GM19035 (cell line): ENCODE results near the gene SLC29A1.
"Not testable (repeated sequence)": the region's sequence is repeated elsewhere in the genome, so short reads cannot be mapped to it uniquely, and the experiment has no call there.

Experiments used
- ATAC-seq: cut with Tn5 transposase; IDR thresholded peaks from one replicate; pipeline ENCODE4 v1.9.1; 2021; ENCODE audit not compliant: unreplicated experiment

Gene SLC29A1

GRCh38 chr6:44221291-44221960, 2.0 kb upstream of the SLC29A1 start:
- ATAC-seq, result peak; percentile 43

DNA sequence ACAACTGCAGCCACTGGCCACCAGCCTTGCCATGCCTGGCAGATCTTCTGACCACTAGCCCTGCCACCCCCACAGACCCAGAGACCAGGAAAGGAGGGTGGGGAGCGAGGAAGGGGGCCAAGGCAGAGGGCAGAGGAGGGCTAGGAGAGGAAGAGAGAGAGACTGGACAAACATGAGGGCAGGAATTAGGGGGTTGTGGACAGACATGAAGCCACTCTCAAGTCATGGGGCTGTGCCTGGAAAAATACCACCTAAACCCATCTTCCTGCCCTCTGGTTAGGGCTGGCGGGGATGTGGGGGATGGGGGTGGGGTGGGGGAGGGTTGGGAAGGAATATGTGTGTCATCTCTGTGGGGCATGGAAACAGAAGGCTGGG, 1.4 kb upstream of the SLC29A1 start:
- ATAC-seq, result no peak

- no peak for ATAC-seq
These were observed 693 bp upstream of the SLC29A1 start for GRCh38 chr6:44222486-44223318.

DNA sequence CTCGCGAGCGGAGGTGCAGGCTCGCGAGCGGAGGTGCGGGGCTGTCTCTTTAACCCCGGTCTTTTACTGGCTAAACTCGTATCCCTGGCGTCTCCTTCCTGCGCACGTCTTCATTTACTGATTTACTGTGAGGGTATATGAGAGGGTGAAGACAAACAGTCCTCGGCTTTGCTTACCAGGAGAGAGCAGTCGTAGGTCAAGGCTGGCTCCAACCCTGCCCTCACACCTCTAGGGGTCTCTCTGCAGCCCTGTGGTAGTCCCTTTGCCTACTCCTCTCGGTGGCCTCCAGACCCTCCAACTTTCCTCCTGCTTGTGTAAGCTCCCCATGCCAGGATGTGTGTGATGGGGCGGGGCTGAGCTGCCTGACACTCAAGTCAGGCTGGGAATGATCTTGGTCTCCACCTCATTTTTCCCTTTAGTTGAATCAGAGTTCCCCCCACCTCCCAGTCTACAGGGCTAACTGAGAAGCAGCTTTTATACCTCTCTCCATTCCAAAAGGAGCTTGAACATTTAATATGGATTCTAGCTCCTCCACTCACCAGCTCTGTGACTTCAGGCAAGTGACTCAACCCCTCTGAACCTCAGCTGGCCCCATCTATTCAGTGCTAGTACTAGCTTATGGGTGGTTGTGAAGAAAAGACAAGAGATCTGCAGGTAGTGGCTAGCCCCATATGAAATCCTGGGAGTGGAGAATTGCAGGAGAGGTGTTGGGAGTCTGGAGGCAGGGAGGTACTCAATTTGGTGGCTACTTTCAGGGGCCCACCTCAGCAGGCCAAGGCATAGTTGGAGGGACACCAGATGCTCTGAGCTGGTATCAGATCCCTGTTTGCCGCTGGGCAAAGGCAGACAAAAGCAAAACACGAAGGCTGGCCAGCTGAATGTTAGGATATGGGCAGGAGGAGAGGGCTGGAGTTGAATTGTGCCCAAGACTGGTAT, 902 bp downstream of the SLC29A1 start:
- peak; percentile 7 for ATAC-seq

DNA sequence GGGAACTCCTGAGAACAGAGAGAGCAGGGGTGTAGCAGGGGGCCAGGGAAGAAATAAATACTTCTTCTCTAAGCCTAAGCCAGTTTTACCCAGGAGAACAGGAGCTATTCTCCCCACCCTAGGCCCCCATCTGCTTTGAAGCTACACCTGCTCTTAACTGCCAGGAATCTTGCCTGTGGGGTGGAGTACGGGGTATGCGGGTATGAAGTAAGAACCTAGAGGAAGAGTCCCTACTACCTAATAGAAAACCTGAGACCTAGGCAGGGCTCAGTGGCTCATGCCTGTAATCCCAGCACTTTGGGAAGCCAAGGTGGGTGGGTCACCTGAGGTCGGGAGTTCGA, 1.5 kb downstream of the SLC29A1 start:
- no peak for ATAC-seq

- ATAC-seq, result no peak
These were observed 2.4 kb downstream of the SLC29A1 start for GRCh38 chr6:44225579-44226325.

DNA sequence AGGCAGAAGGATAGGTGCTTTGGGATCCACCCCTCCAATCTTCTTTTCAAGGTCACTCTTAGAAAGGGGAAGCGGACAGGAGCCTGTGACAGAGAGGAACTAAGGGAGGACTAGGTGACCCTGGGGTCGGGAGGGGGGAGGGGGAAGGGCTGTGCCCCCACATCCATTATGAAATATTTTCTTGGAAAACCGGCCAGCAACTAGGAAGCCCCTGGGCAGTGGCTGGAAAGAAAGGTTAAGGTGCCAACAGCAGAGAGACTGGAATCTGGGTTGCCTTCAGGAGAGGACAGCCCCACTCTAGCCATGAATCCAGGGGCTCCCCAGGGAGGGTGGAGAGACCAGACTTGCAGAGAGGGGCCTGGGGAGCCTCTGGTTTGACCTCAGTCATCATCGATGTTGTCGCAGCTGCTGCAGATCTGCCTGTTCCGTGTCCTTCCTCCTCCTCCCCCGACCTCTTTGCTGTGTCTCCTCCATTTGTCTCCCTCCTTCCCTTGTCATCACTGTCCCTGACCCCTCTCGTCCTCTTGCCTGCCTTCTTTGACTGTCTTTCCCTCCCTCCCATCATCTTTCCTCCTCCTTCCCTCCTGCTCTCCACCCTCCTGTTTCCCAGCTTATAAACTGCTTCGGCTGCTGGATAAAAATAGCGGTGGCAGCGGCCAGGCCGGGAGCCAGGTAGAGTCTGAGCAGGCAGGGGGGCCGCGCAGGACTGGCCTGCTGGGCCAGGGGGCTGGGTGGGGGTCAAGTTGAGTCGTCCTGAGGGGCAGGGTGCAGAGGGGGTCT, 3.2 kb downstream of the SLC29A1 start:
- ATAC-seq, result no peak

DNA sequence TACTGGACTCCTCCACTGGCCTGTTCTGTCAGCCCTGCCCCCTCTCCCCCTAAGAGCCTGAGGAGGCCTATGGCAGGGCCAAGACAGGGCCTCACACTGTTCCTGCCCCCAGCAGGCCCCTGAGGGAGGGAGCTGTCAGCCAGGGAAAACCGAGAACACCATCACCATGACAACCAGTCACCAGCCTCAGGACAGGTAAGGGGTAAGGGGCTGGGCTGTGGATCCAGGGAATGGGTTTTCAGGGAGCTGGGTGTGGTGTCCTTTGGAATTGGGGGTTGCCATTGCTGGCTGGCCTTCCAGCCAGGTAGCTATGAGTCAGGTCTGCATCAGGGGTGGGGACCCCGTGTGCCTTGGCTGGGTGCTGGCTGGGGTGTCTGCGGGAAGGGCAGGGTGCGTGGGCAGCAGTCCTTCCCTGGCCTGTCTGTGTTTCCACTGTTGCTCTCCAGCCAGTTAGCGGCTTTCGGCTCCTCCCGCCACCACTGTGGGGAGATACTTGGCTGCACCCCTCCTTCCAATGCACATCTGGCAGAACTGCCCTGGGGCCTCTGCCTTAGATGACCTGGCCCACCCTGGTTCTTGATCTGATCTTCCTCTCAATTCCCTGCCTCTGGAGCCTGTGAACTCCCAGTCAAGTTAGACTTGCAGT, 3.9 kb downstream of the SLC29A1 start:
- no peak for ATAC-seq

- ATAC-seq, result no peak
These were observed 4.6 kb downstream of the SLC29A1 start for GRCh38 chr6:44228031-44228430.

- no peak for ATAC-seq
These were observed 5.0 kb downstream of the SLC29A1 start for GRCh38 chr6:44228433-44228832.

GRCh38 chr6:44228836-44229235, 5.4 kb downstream of the SLC29A1 start:
- ATAC-seq, result no peak

DNA sequence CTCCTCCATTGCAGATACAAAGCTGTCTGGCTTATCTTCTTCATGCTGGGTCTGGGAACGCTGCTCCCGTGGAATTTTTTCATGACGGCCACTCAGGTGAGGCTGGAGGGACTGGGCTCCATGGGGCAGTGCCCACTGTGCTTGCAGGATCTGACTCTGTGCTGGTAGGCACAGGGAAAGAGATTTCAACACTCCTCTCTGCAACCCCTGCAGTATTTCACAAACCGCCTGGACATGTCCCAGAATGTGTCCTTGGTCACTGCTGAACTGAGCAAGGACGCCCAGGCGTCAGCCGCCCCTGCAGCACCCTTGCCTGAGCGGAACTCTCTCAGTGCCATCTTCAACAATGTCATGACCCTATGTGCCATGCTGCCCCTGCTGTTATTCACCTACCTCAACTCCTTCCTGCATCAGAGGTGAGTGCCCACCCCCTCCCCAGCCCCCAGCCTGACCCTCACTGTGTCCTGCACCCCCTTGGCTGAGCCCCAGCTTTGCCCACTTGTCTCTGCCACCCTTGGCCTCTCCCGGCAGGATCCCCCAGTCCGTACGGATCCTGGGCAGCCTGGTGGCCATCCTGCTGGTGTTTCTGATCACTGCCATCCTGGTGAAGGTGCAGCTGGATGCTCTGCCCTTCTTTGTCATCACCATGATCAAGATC, 6.1 kb downstream of the SLC29A1 start:
- ATAC-seq, result no peak

- ATAC-seq, result no peak
These were observed 6.8 kb downstream of the SLC29A1 start for GRCh38 chr6:44230034-44230675.

DNA sequence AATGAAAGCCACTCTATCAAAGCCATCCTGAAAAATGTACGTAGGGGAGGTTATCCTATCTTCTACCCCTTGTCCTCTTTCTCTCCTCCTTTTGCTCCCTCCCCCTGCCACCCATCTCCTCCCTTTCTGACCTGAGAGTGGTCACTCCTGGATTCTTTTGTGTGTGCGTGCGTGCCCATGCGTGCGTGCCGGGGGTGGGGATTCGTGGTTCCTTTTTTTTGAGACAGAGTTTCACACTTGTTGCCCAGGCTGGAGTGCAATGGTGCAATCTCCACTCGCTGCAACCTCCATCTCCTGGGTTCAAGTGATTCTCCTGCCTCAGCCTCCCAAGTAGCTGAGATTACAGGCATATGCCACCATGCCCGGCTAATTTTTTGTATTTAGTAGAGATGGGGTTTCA, 8.0 kb downstream of the SLC29A1 start:
- not testable (repeated sequence) for ATAC-seq

- ATAC-seq, result no peak
These were observed 9.5 kb downstream of the SLC29A1 start for GRCh38 chr6:44232676-44233566.

DNA sequence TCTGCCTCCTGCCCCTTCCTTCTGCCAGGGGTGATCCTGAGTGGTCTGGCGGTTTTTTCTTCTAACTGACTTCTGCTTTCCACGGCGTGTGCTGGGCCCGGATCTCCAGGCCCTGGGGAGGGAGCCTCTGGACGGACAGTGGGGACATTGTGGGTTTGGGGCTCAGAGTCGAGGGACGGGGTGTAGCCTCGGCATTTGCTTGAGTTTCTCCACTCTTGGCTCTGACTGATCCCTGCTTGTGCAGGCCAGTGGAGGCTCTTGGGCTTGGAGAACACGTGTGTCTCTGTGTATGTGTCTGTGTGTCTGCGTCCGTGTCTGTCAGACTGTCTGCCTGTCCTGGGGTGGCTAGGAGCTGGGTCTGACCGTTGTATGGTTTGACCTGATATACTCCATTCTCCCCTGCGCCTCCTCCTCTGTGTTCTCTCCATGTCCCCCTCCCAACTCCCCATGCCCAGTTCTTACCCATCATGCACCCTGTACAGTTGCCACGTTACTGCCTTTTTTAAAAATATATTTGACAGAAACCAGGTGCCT, 10.2 kb downstream of the SLC29A1 start:
- no peak for ATAC-seq
